Activated naive CD8-positive, alpha-beta T cell treated with anti-CD3 and anti-CD28 coated beads for 36 hours (primary cell): Measurements from ENCODE around the gene CTIF. TPM values are rescaled to one million over a fixed set of nuclear protein-coding genes. Genes with fewer than 3 reads are reported as not detected.
"Not testable (repeated sequence)": the region's sequence is repeated elsewhere in the genome, so short reads cannot be mapped to it uniquely, and the experiment has no call there.

ENCODE experiments used
- DNase-seq: peaks from one replicate; pipeline ENCODE4 v3.0.0; 2021
- H3K27ac Mint-ChIP-seq: one replicate; pipeline ENCODE4 v1.8.0; 2022; ENCODE audit warnings: mild to moderate bottlenecking, moderate library complexity, mixed read lengths
- H3K27me3 Mint-ChIP-seq: one replicate; pipeline ENCODE4 v1.8.0; 2022; ENCODE audit warnings: mild to moderate bottlenecking, mixed read lengths
- H3K36me3 Mint-ChIP-seq: one replicate; pipeline ENCODE4 v1.8.0; 2021; ENCODE audit warnings: mild to moderate bottlenecking, mixed read lengths
- H3K4me1 Mint-ChIP-seq: one replicate; pipeline ENCODE4 v1.8.0; 2021; ENCODE audit warnings: mixed read lengths
- H3K4me3 Mint-ChIP-seq: one replicate; pipeline ENCODE4 v1.8.0; 2022; ENCODE audit warnings: mild to moderate bottlenecking, moderate library complexity, mixed read lengths
- H3K9me3 Mint-ChIP-seq: one replicate; pipeline ENCODE4 v1.8.0; 2022; ENCODE audit warnings: mixed read lengths
- total RNA-seq, 2 experiments: library from RNA; stranded (reverse); gene quantifications; one replicate each; pipeline ENCODE4 v1.2.3, GENCODE V29; 2021

The CTIF gene
- total RNA-seq, 2 experiments from 2014 or later, result 2.3 to 3.5 TPM

- no peak for DNase-seq
- H3K27ac Mint-ChIP-seq, result no peak overlapping the region
- H3K4me1 Mint-ChIP-seq, result no peaks in the 10 kb centered on the region
- no peak overlapping the region for H3K4me3 Mint-ChIP-seq
- no peaks in the 10 kb centered on the region for H3K36me3 Mint-ChIP-seq
- no peaks in the 10 kb centered on the region for H3K27me3 Mint-ChIP-seq
- H3K9me3 Mint-ChIP-seq, result peaks cover 1% of the 10 kb centered on the region
Measured at GRCh38 chr18:48637081-48637990, 98.5 kb downstream of the CTIF start.

GRCh38 chr18:48638451-48638850 is 99.6 kb downstream of the CTIF start:
- Mint-ChIP-seq H3K9me3 (peaks cover 1% of the 10 kb centered on the region), H3K4me3 (no peak overlapping the region), H3K27me3 (no peaks in the 10 kb centered on the region), H3K27ac (no peak overlapping the region), H3K4me1 (no peaks in the 10 kb centered on the region), H3K36me3 (no peaks in the 10 kb centered on the region)
- no peak for DNase-seq

GRCh38 chr18:48638896-48639771 is 100.3 kb downstream of the CTIF start:
- no peak overlapping the region for H3K4me3 Mint-ChIP-seq
- H3K27ac Mint-ChIP-seq, result no peak overlapping the region
- H3K27me3 Mint-ChIP-seq, result no peaks in the 10 kb centered on the region
- H3K4me1 Mint-ChIP-seq, result no peaks in the 10 kb centered on the region
- H3K36me3 Mint-ChIP-seq, result no peaks in the 10 kb centered on the region
- H3K9me3 Mint-ChIP-seq, result peaks cover 1% of the 10 kb centered on the region
- DNase-seq, result no peak

DNA sequence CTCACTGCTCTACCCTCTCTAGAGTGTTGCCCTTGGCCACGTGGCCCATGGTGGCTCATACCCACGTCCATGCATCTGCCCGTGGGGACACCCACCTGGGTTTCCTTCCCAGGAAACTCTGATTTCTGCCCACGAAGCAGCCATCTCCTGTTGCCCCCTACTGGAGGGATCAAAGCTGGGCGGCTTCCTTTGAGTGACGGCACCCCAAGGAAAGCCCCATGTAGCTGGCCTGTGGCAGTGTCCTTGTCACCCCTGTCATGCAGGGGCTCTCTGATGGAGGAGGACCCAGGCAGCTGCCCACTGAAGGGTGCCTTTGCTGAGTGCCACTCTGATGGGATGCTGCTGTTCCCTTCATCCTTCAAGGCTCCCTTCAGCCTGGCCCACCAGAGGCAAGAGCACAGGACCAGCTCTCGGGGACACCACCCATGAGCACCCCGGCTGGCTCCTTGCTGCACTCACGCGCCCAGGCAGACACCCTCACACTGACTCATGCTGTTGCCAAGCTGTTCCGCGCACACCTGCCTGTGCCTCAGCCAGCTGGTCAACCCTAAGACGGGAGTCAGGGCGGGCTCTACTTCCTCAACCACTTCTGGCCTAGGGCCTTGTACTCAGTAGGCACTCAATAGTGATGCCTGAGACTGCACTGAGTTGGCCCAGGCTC is 101.1 kb downstream of the CTIF start:
- no peaks in the 10 kb centered on the region for H3K36me3 Mint-ChIP-seq
- DNase-seq, result no peak
- no peaks in the 10 kb centered on the region for H3K4me1 Mint-ChIP-seq
- no peaks in the 10 kb centered on the region for H3K27me3 Mint-ChIP-seq
- peaks cover 1% of the 10 kb centered on the region for H3K9me3 Mint-ChIP-seq
- H3K4me3 Mint-ChIP-seq, result no peak overlapping the region
- no peak overlapping the region for H3K27ac Mint-ChIP-seq

DNA sequence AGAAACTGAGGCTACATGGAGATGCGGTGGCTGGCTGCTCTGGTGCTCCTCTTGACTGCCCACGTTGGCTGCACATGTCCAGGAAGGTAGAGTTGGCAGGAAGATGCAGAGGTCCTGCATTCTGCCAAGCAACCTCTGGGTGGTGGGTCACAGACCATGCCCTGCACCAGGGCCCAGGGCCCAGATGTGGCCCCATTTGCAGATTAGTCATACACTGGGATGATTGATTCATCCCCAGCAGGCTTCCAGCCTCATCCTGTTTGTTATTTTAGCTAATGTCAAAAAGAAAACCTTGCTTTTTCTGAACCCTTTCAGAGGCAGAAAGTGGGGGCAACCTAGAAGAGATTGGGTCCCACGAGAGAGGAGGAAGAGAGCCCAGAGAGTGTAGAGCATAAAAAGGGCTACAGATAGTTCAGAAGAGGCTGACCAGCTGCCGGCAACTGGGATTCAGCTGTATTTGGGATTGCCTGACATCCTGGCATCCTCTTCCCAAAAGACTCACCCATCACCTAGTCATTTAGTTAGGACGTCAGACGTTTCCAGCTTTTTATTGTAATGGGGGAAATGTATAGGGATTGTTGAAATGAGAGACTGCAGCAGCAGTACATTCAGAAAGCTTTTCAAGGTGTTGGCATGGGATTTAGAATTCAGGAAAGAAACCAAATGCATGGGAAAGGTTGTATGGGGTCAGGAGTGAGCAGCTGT is 101.9 kb downstream of the CTIF start:
- Mint-ChIP-seq H3K27me3 (no peaks in the 10 kb centered on the region), H3K36me3 (no peaks in the 10 kb centered on the region), H3K4me3 (no peak overlapping the region), H3K4me1 (no peaks in the 10 kb centered on the region), H3K9me3 (peaks cover 1% of the 10 kb centered on the region), H3K27ac (no peak overlapping the region)
- DNase-seq, result no peak

DNA sequence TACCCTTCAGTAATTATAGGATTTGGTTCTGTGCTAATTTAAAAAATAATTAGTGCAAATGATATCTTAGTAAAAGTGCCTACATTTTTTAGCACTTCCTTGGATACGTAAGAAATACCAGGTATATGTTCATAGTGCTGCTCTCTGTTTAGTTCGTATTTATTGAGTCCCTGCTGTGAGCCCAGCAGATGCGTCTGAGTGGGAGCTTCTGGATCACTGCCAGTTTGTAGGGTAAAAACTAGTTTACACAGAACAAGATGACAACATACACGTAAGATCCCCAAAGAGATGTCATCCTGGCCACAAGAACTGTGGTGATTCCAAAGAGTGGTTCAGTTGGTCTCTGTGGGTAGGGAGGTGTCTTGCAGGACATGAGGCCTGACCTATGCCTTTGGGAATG is 103.2 kb downstream of the CTIF start:
- no peaks in the 10 kb centered on the region for H3K27me3 Mint-ChIP-seq
- DNase-seq, result no peak
- H3K9me3 Mint-ChIP-seq, result peaks cover 1% of the 10 kb centered on the region
- no peak overlapping the region for H3K27ac Mint-ChIP-seq
- H3K36me3 Mint-ChIP-seq, result no peaks in the 10 kb centered on the region
- H3K4me3 Mint-ChIP-seq, result no peak overlapping the region
- H3K4me1 Mint-ChIP-seq, result no peaks in the 10 kb centered on the region

GRCh38 chr18:48642503-48642902 is 103.7 kb downstream of the CTIF start:
- Mint-ChIP-seq H3K27me3 (no peaks in the 10 kb centered on the region), H3K27ac (no peak overlapping the region), H3K4me3 (no peak overlapping the region), H3K36me3 (no peaks in the 10 kb centered on the region), H3K9me3 (peaks cover 1% of the 10 kb centered on the region), H3K4me1 (no peaks in the 10 kb centered on the region)
- no peak for DNase-seq

GRCh38 chr18:48643262-48643661 is 104.4 kb downstream of the CTIF start:
- Mint-ChIP-seq H3K27ac (no peak overlapping the region), H3K4me3 (no peak overlapping the region), H3K4me1 (no peaks in the 10 kb centered on the region), H3K9me3 (peaks cover 1% of the 10 kb centered on the region), H3K27me3 (no peaks in the 10 kb centered on the region), H3K36me3 (no peaks in the 10 kb centered on the region)
- DNase-seq, result no peak

DNA sequence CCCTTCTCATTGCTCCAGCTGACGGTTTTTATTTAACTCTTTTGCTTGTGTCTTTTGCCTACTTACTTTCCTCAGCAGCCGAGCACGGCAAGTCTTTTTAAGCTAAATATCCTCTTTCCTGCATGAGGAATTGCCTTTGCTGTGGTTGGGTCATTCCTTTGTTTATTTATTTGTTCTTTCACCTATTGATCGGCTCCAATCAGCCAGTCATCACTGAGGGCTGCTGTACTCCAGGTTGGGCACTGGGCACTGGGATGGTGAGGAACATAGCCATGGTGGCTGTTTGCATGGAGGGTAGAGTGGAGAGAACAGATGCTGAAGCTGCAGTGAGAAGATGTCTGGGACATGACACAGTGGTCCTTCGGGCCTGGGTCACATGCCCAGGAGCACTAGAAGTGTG is 105.2 kb downstream of the CTIF start:
- no peaks in the 10 kb centered on the region for H3K27me3 Mint-ChIP-seq
- H3K4me1 Mint-ChIP-seq, result no peaks in the 10 kb centered on the region
- H3K9me3 Mint-ChIP-seq, result peaks cover 1% of the 10 kb centered on the region
- no peak for DNase-seq
- H3K4me3 Mint-ChIP-seq, result no peak overlapping the region
- H3K36me3 Mint-ChIP-seq, result no peaks in the 10 kb centered on the region
- H3K27ac Mint-ChIP-seq, result no peak overlapping the region

- Mint-ChIP-seq H3K36me3 (no peaks in the 10 kb centered on the region), H3K27me3 (no peaks in the 10 kb centered on the region), H3K4me3 (no peak overlapping the region), H3K9me3 (peaks cover 1% of the 10 kb centered on the region), H3K27ac (no peak overlapping the region), H3K4me1 (no peaks in the 10 kb centered on the region)
- DNase-seq, result no peak
Measured at GRCh38 chr18:48645427-48646002, 106.7 kb downstream of the CTIF start.

DNA sequence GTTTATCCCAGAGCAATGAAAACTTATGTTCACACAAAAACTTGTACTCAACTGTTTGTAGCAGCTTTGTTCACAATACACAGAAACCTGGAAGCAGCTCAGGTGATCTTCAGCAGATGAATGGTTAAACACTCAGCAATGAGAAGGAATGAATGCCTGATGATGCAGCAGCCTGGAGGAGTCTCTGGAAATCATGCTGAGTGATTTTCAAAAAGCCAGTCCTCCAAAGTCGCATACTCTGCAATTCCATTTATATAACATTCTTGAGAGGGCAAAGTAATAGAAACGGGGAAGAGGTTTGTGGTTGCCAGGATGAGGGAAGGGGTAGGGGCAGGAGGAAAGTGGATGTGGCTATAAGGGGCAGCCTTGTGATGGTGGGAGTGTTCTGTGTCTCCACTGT is 108.1 kb downstream of the CTIF start:
- no peaks in the 10 kb centered on the region for H3K36me3 Mint-ChIP-seq
- no peak for DNase-seq
- no peaks in the 10 kb centered on the region for H3K27me3 Mint-ChIP-seq
- no peak overlapping the region for H3K27ac Mint-ChIP-seq
- peaks cover 1% of the 10 kb centered on the region for H3K9me3 Mint-ChIP-seq
- H3K4me3 Mint-ChIP-seq, result no peak overlapping the region
- H3K4me1 Mint-ChIP-seq, result no peaks in the 10 kb centered on the region

DNA sequence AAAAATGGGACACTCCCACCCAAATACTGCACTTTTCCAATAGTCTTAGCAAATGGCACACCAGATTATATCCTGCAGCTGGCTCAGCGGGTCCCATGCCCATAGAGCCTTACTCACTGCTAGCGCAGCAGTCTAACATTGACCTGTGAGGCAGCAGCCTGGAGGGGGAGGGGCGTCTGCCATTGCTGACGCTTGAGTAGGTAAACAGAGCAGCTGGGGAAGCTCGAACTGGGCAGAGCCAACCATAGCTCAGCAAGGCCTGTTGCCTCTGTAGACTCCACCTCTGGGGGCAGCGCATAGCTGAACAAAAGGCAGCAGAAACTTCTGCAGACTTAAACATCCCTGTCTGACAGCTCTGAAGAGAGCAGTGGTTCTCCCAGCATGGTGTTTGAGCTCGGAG is 110.4 kb downstream of the CTIF start:
- H3K9me3 Mint-ChIP-seq, result peaks cover 1% of the 10 kb centered on the region
- no peaks in the 10 kb centered on the region for H3K4me1 Mint-ChIP-seq
- DNase-seq, result no peak
- no peaks in the 10 kb centered on the region for H3K36me3 Mint-ChIP-seq
- H3K27me3 Mint-ChIP-seq, result no peaks in the 10 kb centered on the region
- H3K4me3 Mint-ChIP-seq, result no peak overlapping the region
- H3K27ac Mint-ChIP-seq, result no peak overlapping the region

- not testable (repeated sequence) for DNase-seq, H3K36me3 Mint-ChIP-seq, H3K27me3 Mint-ChIP-seq, H3K4me3 Mint-ChIP-seq, H3K9me3 Mint-ChIP-seq, H3K4me1 Mint-ChIP-seq, H3K27ac Mint-ChIP-seq
Measured at GRCh38 chr18:48654591-48654990, 115.8 kb downstream of the CTIF start.

DNA sequence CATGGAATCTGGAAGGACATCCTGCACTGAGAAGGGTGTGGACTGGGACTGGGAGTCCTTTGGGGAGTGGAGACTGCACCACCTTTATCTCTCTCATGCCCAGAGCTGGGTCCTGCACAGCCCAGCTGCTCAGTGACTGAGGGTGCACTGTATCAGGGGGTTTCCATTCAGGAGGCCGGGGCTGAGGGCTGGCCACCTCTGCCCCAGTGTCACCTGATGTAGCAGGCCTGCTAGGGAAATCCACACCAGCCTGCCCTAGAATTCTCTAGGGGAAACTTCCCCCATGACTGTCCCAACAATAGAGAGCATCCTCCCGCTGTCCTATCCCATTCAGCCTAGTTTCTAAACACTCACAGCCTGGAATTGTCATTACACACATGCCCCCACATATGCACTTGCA is 116.7 kb downstream of the CTIF start:
- no peak overlapping the region for H3K4me3 Mint-ChIP-seq
- no peaks in the 10 kb centered on the region for H3K27me3 Mint-ChIP-seq
- peaks cover 1% of the 10 kb centered on the region for H3K9me3 Mint-ChIP-seq
- H3K4me1 Mint-ChIP-seq, result no peaks in the 10 kb centered on the region
- H3K27ac Mint-ChIP-seq, result no peak overlapping the region
- DNase-seq, result no peak
- H3K36me3 Mint-ChIP-seq, result no peaks in the 10 kb centered on the region
